Measurements from ENCODE around the gene CNTN2.

The CNTN2 gene

GRCh38 chr1:205025239-205025638, 17.8 kb upstream of the CNTN2 start:
- no peak for DNase-seq

- DNase-seq, result no peak
Measured at GRCh38 chr1:205026181-205026580, 16.8 kb upstream of the CNTN2 start.

- DNase-seq, result no peak
Measured at GRCh38 chr1:205028390-205028789, 14.6 kb upstream of the CNTN2 start.

- no peak for DNase-seq
Measured at GRCh38 chr1:205028924-205029323, 14.1 kb upstream of the CNTN2 start.

GRCh38 chr1:205030241-205030640, 12.8 kb upstream of the CNTN2 start:
- DNase-seq, result no peak

- DNase-seq, result no peak
Measured at GRCh38 chr1:205030896-205031295, 12.1 kb upstream of the CNTN2 start.

GRCh38 chr1:205032508-205032907, 10.5 kb upstream of the CNTN2 start:
- DNase-seq, result no peak

- no peak for DNase-seq
Measured at GRCh38 chr1:205037539-205037938, 5.5 kb upstream of the CNTN2 start.

- DNase-seq, result no peak
Measured at GRCh38 chr1:205038132-205038786, 4.8 kb upstream of the CNTN2 start.

- DNase-seq, result no peak
Measured at GRCh38 chr1:205041001-205041715, 1.9 kb upstream of the CNTN2 start.

- DNase-seq, result no peak
Measured at GRCh38 chr1:205041998-205042910, 758 bp upstream of the CNTN2 start.

GRCh38 chr1:205043866-205044265, 854 bp downstream of the CNTN2 start:
- DNase-seq, result no peak

GRCh38 chr1:205044741-205045140, 1.7 kb downstream of the CNTN2 start:
- no peak for DNase-seq

- DNase-seq, result no peak
Measured at GRCh38 chr1:205045146-205045545, 2.1 kb downstream of the CNTN2 start.

- DNase-seq, result no peak
Measured at GRCh38 chr1:205046870-205047269, 3.9 kb downstream of the CNTN2 start.

- no peak for DNase-seq
Measured at GRCh38 chr1:205047764-205048231, 4.8 kb downstream of the CNTN2 start.

- DNase-seq, result no peak
Measured at GRCh38 chr1:205048382-205048781, 5.4 kb downstream of the CNTN2 start.

- DNase-seq, result no peak
Measured at GRCh38 chr1:205049479-205049878, 6.5 kb downstream of the CNTN2 start.

GRCh38 chr1:205052690-205053089, 9.7 kb downstream of the CNTN2 start:
- DNase-seq, result no peak

GRCh38 chr1:205053296-205053695, 10.3 kb downstream of the CNTN2 start:
- no peak for DNase-seq

GRCh38 chr1:205054013-205054412, 11.0 kb downstream of the CNTN2 start:
- DNase-seq, result no peak

GRCh38 chr1:205056188-205056611, 13.2 kb downstream of the CNTN2 start:
- no peak for DNase-seq

GRCh38 chr1:205056956-205057568, 14.1 kb downstream of the CNTN2 start:
- no peak for DNase-seq

Measured in NK-92 treated with Interleukin-12 subunit alpha and Interleukin-12 subunit beta, amount 100 ng/mL, for 24 hours (cell line).